HepG2 (cell line): ENCODE measurements around the gene ATP5F1A. TPM values are rescaled to one million over a fixed set of nuclear protein-coding genes. Genes with fewer than 3 reads are reported as not detected.

Source experiments
- ATAC-seq: fragments of 200-7000 bp; cut with Tn5 transposase; 3 replicates; pipeline ENCODE4 v1.9.1; 2020; ENCODE audit warnings: mild to moderate bottlenecking, moderate library complexity
- BruUV-seq: library from RNA; stranded (reverse); fragments of 400-500 nt; replicated peaks from 2 replicates; lab custom pipeline; 2021; lab: Mats Ljungman, UMichigan
- CTCF ChIA-PET: fragments of 300-600 bp; formaldehyde crosslinking; extraction: SDS; loops from one replicate; lab custom pipeline; 2021; ENCODE audit warnings: low total read pairs, inconsistent platforms, low intra/inter-chr PET ratio; lab: Yijun Ruan, JAX
- POLR2A ChIA-PET: fragments of 350-600 bp; sonication (Branson Sonifier 250); formaldehyde crosslinking; loops from one replicate; lab custom pipeline; 2020; ENCODE audit warnings: antibody characterized with exemption, inconsistent platforms; lab: Yijun Ruan, JAX
- DNase-seq: peaks from one replicate; pipeline ENCODE4 v3.0.0-alpha.2; 2015; ENCODE audit warnings: low spot score
- FAIRE-seq: peaks from 3 replicates; lab custom pipeline; 2011; peaks lifted over from hg19 to GRCh38; lab: Jason Lieb, UNC
- H2AFZ ChIP-seq: one replicate; pipeline ENCODE4 v1.6.1; 2011; ENCODE audit warnings: low read length, inconsistent platforms
- H3K27ac ChIP-seq: fragments of 300-600 bp; 3 replicates; pipeline ENCODE4 v1.8.0; 2011; ENCODE audit warnings: mixed run types, mild to moderate bottlenecking, mixed read lengths, low read length, inconsistent platforms; ENCODE audit not compliant: insufficient read depth; ENCODE audit errors: extremely low read length
- H3K27me3 ChIP-seq, 2 experiments: fragments of 200-600 bp in 1 of 2; 2 replicates in 1 of 2; 3 replicates in 1 of 2; pipeline versions ENCODE4 v1.6.0 to v1.8.0; 2011; ENCODE audit warnings: low read length in 2 of 2, mild to moderate bottlenecking in 2 of 2, moderate library complexity in 2 of 2, inconsistent platforms in 1 of 2; ENCODE audit not compliant: insufficient read depth in 2 of 2, control insufficient read depth in 1 of 2
- H3K36me3 ChIP-seq, 2 experiments: fragments of 200-600 bp in 1 of 2; replicated peaks in 1 of 2; 2 replicates in 1 of 2; 3 replicates in 1 of 2; pipeline versions ENCODE4 v1.5.1 to v1.8.0; 2011; ENCODE audit warnings: low read length in 2 of 2, inconsistent platforms in 1 of 2; ENCODE audit not compliant: insufficient read depth in 2 of 2, control insufficient read depth in 1 of 2
- H3K4me1 ChIP-seq: 2 replicates; pipeline ENCODE4 v1.5.1; 2012; ENCODE audit warnings: low read length, inconsistent platforms; ENCODE audit not compliant: insufficient read depth
- H3K4me2 ChIP-seq: 2 replicates; pipeline ENCODE4 v1.6.0; 2011; ENCODE audit warnings: low read depth, low read length, inconsistent platforms
- H3K4me3 ChIP-seq, 3 experiments: fragments of 200-600 bp in 1 of 3; sonication (generic), shearing (Covaris generic) in 1 of 3; replicated peaks in 1 of 3; 2 replicates each; pipeline ENCODE4 v1.5.1; 2011 to 2016; ENCODE audit warnings: low read length in 3 of 3, inconsistent platforms in 2 of 3, low read depth in 2 of 3, mild to moderate bottlenecking in 2 of 3, control low read depth in 1 of 3, mixed read lengths in 1 of 3; ENCODE audit not compliant: insufficient read depth in 1 of 3
- H3K79me2 ChIP-seq: one replicate; pipeline ENCODE4 v1.6.1; 2011; ENCODE audit warnings: low read length, inconsistent platforms; ENCODE audit not compliant: insufficient read depth
- H3K9ac ChIP-seq: 2 replicates; pipeline ENCODE4 v1.6.0; 2011; ENCODE audit warnings: mild to moderate bottlenecking, low read depth, low read length, inconsistent platforms; ENCODE audit not compliant: insufficient read depth
- H3K9me3 ChIP-seq: 2 replicates; pipeline ENCODE4 v1.5.1; 2012; ENCODE audit warnings: mild to moderate bottlenecking, low read length
- H4K20me1 ChIP-seq: 2 replicates; pipeline ENCODE4 v1.6.0; 2011; ENCODE audit warnings: inconsistent platforms, mild to moderate bottlenecking, low read length, moderate library complexity; ENCODE audit not compliant: insufficient read depth
- AGO1 ChIP-seq: fragments of 200-400 bp; formaldehyde crosslinking; IDR thresholded peaks from 2 replicates; pipeline ENCODE4 v1.6.1; 2017; ENCODE audit warnings: mild to moderate bottlenecking, low read depth, low read length, moderate library complexity; ENCODE audit not compliant: poor library complexity, severe bottlenecking
- LBX2 ChIP-seq: sonication (generic); formaldehyde crosslinking; IDR thresholded peaks from 2 replicates; pipeline ENCODE4 v1.5.0; 2020; ENCODE audit warnings: missing genetic modification reagents, mild to moderate bottlenecking, borderline replicate concordance
- SRY ChIP-seq: sonication (generic); formaldehyde crosslinking; IDR thresholded peaks from 2 replicates; pipeline ENCODE4 v1.8.0; 2022; ENCODE audit warnings: mild to moderate bottlenecking, missing genetic modification reagents
- ZNF414 ChIP-seq: sonication (generic); formaldehyde crosslinking; IDR thresholded peaks from 2 replicates; pipeline ENCODE4 v1.5.0; 2020; ENCODE audit warnings: missing genetic modification reagents
- ZNF709 ChIP-seq: sonication (generic); formaldehyde crosslinking; IDR thresholded peaks from 2 replicates; pipeline ENCODE4 v1.5.0; 2020; ENCODE audit warnings: mild to moderate bottlenecking, missing genetic modification reagents
- ZNF782 ChIP-seq: sonication (generic); formaldehyde crosslinking; IDR thresholded peaks from 2 replicates; pipeline ENCODE4 v1.4.0; 2020; ENCODE audit warnings: missing genetic modification reagents, mild to moderate bottlenecking, borderline replicate concordance
- ZSCAN25 ChIP-seq: sonication (generic); formaldehyde crosslinking; IDR thresholded peaks from 2 replicates; pipeline ENCODE4 v1.8.0; 2022; ENCODE audit warnings: mild to moderate bottlenecking, missing genetic modification reagents
- WGBS: methylation state at CpG from one replicate; pipeline ENCODE4 v1.1.6; 2017; ENCODE audit warnings: low lambda C conversion rate; 5-methylcytosine and 5-hydroxymethylcytosine counted together
- in situ Hi-C: cut with HindIII; loops from 2 replicates; pipeline ENCODE4 v1.10.0; 2017; ENCODE audit warnings: low pct_unique_long_range_greater_than_20kb; ENCODE audit not compliant: extremely low pct_ligation_motif_present
- intact Hi-C: fragments of 100-400 bp; cut with micrococcal nuclease; formaldehyde crosslinking; loops from one replicate; pipeline ENCODE4 v1.10.0; 2022; ENCODE audit not compliant: unreplicated experiment
- polyA plus RNA-seq, 8 experiments: library from polyadenylated mRNA; depleted of rRNA in 3 of 8; stranded (reverse) in 7 of 8; unstranded in 1 of 8; fragments of >200 nt; fragmentation: Illumina TruSeq in 4 of 8; extraction: Trizol in 4 of 8; gene quantifications; 2 replicates each; pipeline versions ENCODE4 v1.2.1 to v1.2.3, GENCODE V29; 2011 to 2016; ENCODE audit warnings: low read depth in 4 of 8, missing spikeins in 1 of 8, mixed read lengths in 1 of 8; ENCODE audit not compliant: insufficient read depth in 1 of 8
- total RNA-seq, 5 experiments: library from RNA; depleted of rRNA; stranded (reverse); fragments of >200 nt; fragmentation: Illumina TruSeq; extraction: Trizol; gene quantifications; 2 replicates each; pipeline ENCODE4 v1.2.3, GENCODE V29; 2016; ENCODE audit warnings: low read depth in 1 of 5
- TF ChIP-seq, protein P1 (sequence below): fragments of 450-650 bp; IDR thresholded peaks from 2 replicates; pipeline ENCODE4 v1.6.1; 2016

ATP5F1A gene
- total and polyA plus RNA-seq, 2 of the 13 experiments (the other 11 are each of a cell fraction or from before 2014, with no cell fraction given): 459 to 922 TPM

DNA sequence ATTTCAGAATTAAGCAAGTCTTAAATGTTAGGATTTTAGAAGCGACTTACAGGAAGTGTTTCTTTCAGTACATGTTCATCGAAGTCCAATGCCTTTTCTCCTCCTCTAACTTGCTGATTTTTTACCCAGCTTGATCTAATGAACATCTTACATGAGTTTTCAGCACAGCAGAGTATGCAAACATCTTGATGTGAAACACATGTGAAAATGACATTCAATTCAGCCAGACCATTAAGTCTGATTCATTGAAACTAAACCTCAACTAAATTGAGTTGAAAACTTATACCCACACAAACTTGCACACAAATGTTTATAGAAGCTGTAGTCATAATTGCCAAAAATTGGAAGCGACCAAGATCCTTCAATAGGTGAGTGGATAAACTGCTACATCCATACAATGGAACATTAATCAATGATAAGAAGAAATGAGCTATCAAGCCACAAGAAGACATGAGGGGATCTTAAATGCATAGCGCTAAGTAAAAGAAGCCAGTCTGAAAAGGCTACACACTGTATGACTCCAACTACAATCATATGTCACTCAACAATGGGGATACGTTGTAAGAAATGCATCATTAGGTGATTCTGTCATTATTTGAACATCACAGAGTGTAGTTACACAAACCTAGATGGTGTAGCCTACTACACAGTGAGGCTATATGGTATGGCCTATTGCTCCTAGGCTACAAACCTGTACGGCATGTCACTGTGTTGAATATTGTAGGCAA lies 44.6 kb downstream of the ATP5F1A start:
- Histone ChIP-seq H3K4me1 (peaks cover 20% of the 10 kb centered on the region), H2AFZ (no peak overlapping the region), H3K27me3 (peaks cover 0 to 28% of the 10 kb centered on the region in 2 experiments; a peak in 3 of 5 replicates), H3K79me2 (no peaks in the 10 kb centered on the region), H3K9me3 (no peaks in the 10 kb centered on the region), H3K4me3 (no peak overlapping the region), H3K27ac (no peak overlapping the region), H3K4me2 (no peak overlapping the region), H4K20me1 (peaks cover 4% of the 10 kb centered on the region; the same call in 1 of the 2 replicates), H3K36me3 (no peaks in the 10 kb centered on the region), H3K9ac (no peak overlapping the region)
- TF ChIP-seq ZNF782 (no peak), SRY (CRISPR knock-in tag) (no peak), ZSCAN25 (CRISPR knock-in tag) (no peak), ZNF709 (CRISPR knock-in tag) (no peak), AGO1 (no peak), ZNF414 (no peak), LBX2 (CRISPR knock-in tag) (no peak)
- TF ChIP-seq, protein P1, sequence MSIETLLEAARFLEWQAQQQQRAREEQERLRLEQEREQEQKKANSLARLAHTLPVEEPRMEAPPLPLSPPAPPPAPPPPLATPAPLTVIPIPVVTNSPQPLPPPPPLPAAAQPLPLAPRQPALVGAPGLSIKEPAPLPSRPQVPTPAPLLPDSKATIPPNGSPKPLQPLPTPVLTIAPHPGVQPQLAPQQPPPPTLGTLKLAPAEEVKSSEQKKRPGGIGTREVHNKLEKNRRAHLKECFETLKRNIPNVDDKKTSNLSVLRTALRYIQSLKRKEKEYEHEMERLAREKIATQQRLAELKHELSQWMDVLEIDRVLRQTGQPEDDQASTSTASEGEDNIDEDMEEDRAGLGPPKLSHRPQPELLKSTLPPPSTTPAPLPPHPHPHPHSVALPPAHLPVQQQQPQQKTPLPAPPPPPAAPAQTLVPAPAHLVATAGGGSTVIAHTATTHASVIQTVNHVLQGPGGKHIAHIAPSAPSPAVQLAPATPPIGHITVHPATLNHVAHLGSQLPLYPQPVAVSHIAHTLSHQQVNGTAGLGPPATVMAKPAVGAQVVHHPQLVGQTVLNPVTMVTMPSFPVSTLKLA: no peak
- in situ Hi-C loops: no loop called here
- no peak for ATAC-seq
- no TSS peak for BruUV-seq
- intact Hi-C loops: no loop called here
- 58% methylated on average over 6 of the region's 6 CpGs for WGBS
- ChIA-PET CTCF (no interaction called here), POLR2A (no interaction called here)
- no peak for FAIRE-seq
- DNase-seq: no peak
